ENCODE data around the gene DFFB. TPM values are rescaled to one million over a fixed set of nuclear protein-coding genes. Genes with fewer than 3 reads are reported as not detected.

DFFB gene
- total RNA-seq, 1 experiment from 2014 or later, result 9.0 TPM

DNA sequence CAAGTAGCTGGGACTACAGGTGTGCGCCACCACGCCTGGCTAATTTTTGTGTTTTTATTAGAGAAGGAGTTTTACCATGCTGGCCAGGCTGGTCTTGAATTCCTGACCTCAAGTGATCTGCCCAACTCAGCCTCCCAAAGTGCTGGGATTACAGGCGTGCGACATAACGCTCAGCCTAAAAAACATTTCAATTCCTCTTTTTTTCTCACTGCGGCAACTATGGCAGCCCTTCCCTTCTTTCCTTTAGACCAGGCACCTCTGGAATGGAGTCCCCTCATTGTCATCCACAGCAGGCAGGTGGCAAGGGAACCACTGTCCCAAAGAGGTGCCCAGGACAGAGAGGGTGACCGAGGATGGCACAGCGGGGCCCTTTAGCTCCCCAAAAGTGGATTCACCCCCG is 14.4 kb upstream of the DFFB start:
- Histone ChIP-seq H3K9me3 (ENCODE audit: control insufficient read depth in 1 of 2, insufficient read depth in 1 of 2, low read depth in 1 of 2, low read length in 2 of 2) (no peaks in the 10 kb centered on the region), H3K4me2 (ENCODE audit: low read length) (no peak overlapping the region), H3K27me3 (ENCODE audit: insufficient read depth, low read length) (no peaks in the 10 kb centered on the region), H3K4me1 (ENCODE audit: control insufficient read depth in 1 of 2, insufficient read depth in 2 of 2, low read length in 2 of 2) (no peaks in the 10 kb centered on the region), H4K20me1 (ENCODE audit: insufficient read depth) (no peaks in the 10 kb centered on the region), H2AFZ (ENCODE audit: low read depth, low read length, poor library complexity, severe bottlenecking) (no peak overlapping the region), H3K4me3 (replicated peaks in 1 of 2; ENCODE audit: low read depth in 1 of 2, low read length in 2 of 2) (no peak overlapping the region), H3K36me3 (ENCODE audit: control insufficient read depth in 1 of 2, insufficient read depth in 2 of 2, low read length in 2 of 2) (peaks cover 0 to 5% of the 10 kb centered on the region in 2 experiments; a peak in 3 of 4 replicates), H3K9me2 (ENCODE audit: insufficient read depth) (no peaks in the 10 kb centered on the region), H3K79me2 (ENCODE audit: insufficient read depth, low read length) (no peaks in the 10 kb centered on the region), H3K27ac (ENCODE audit: low read depth, low read length) (no peak overlapping the region), H3K9ac (ENCODE audit: low read length) (no peak overlapping the region)
- RAD21 ChIA-PET (ENCODE audit: low non-redundant PET in 1 of 2, low total read pairs in 2 of 2, uncharacterized antibody in 2 of 2, unreplicated experiment in 2 of 2), result no interaction called here
- POLR2A ChIA-PET, result no interaction called here
- ATAC-seq, result no peak
- no peak for TF ChIP-seq EGR1 (IDR thresholded peaks at IDR 0.05; ENCODE audit: low read depth)
- TF ChIP-seq, protein P1, sequence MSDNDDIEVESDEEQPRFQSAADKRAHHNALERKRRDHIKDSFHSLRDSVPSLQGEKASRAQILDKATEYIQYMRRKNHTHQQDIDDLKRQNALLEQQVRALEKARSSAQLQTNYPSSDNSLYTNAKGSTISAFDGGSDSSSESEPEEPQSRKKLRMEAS (IDR thresholded peaks at IDR 0.05), result no peak
- TF ChIP-seq ZNF274 (IDR thresholded peaks at IDR 0.05; ENCODE audit: low read depth, low read length), result no peak
- DNase-seq (ENCODE audit: low read depth, low spot score), result no peak
- CTCF ChIA-PET, result no interaction called here
- no TSS peak for BruUV-seq (replicated peaks)
- intact Hi-C loops (cut with micrococcal nuclease), result no loop called here

DNA sequence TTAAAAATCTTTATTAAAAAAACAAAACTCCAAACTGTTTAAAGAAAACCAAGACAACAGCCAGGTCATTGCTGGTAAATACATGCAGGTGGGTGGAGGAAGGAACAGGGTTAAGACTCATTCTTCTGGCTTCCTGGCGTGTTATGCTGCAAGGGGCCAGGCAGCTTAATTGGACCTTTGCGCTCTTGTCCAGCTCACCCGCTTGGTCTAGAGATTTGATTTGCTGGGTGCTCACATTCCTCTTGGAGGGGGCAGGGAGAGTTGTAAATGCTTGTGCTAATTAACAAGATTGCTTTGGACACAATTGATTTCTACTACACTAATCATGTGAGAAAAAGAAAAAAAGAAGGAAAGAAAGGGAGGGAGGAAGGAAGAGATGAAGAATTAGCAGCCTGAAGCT is 10.7 kb upstream of the DFFB start:
- Histone ChIP-seq H3K27ac (ENCODE audit: low read depth, low read length) (no peak overlapping the region), H3K9me3 (ENCODE audit: control insufficient read depth in 1 of 2, insufficient read depth in 1 of 2, low read depth in 1 of 2, low read length in 2 of 2) (no peaks in the 10 kb centered on the region), H3K36me3 (ENCODE audit: control insufficient read depth in 1 of 2, insufficient read depth in 2 of 2, low read length in 2 of 2) (no peaks in the 10 kb centered on the region; a peak in 2 of 4 replicates), H3K9me2 (ENCODE audit: insufficient read depth) (no peaks in the 10 kb centered on the region), H3K9ac (ENCODE audit: low read length) (no peak overlapping the region), H3K4me2 (ENCODE audit: low read length) (no peak overlapping the region), H3K4me1 (ENCODE audit: control insufficient read depth in 1 of 2, insufficient read depth in 2 of 2, low read length in 2 of 2) (no peaks in the 10 kb centered on the region), H4K20me1 (ENCODE audit: insufficient read depth) (no peaks in the 10 kb centered on the region), H3K4me3 (replicated peaks in 1 of 2; ENCODE audit: low read depth in 1 of 2, low read length in 2 of 2) (no peak overlapping the region), H3K27me3 (ENCODE audit: insufficient read depth, low read length) (no peaks in the 10 kb centered on the region), H2AFZ (ENCODE audit: low read depth, low read length, poor library complexity, severe bottlenecking) (no peak overlapping the region), H3K79me2 (ENCODE audit: insufficient read depth, low read length) (no peaks in the 10 kb centered on the region)
- RAD21 ChIA-PET (ENCODE audit: low non-redundant PET in 1 of 2, low total read pairs in 2 of 2, uncharacterized antibody in 2 of 2, unreplicated experiment in 2 of 2), result no interaction called here
- ATAC-seq, result no peak
- POLR2A ChIA-PET, result no interaction called here
- CTCF ChIA-PET, result interaction anchor here (1.0 to 1.1 kb wide), 2 partner anchors 36 to 71 kb away, joined by 3 read pairs; no protein-coding TSS in a partner anchor
- no peak for DNase-seq (ENCODE audit: low read depth, low spot score)
- no peak for TF ChIP-seq EGR1 (IDR thresholded peaks at IDR 0.05; ENCODE audit: low read depth)
- TF ChIP-seq REST (IDR thresholded peaks at IDR 0.05; ENCODE audit: low read depth), result no peak
- TF ChIP-seq EZH2 (IDR thresholded peaks at IDR 0.05), result no peak
- no peak for TF ChIP-seq ZBTB33 (IDR thresholded peaks at IDR 0.05; ENCODE audit: extremely low read depth, insufficient replicate concordance, low read length)
- BruUV-seq (replicated peaks), result no TSS peak
- intact Hi-C loops (cut with micrococcal nuclease), result no loop called here
